ENCODE measurements around the gene SIRPA. TPM values are rescaled to one million over a fixed set of nuclear protein-coding genes. Genes with fewer than 3 reads are reported as not detected.

The SIRPA gene
- total and polyA plus RNA-seq, 10 of the 15 experiments (the other 5 are each of a cell fraction or from before 2014, with no cell fraction given), result 1.7 to 13.2 (median 5.0) TPM

DNA sequence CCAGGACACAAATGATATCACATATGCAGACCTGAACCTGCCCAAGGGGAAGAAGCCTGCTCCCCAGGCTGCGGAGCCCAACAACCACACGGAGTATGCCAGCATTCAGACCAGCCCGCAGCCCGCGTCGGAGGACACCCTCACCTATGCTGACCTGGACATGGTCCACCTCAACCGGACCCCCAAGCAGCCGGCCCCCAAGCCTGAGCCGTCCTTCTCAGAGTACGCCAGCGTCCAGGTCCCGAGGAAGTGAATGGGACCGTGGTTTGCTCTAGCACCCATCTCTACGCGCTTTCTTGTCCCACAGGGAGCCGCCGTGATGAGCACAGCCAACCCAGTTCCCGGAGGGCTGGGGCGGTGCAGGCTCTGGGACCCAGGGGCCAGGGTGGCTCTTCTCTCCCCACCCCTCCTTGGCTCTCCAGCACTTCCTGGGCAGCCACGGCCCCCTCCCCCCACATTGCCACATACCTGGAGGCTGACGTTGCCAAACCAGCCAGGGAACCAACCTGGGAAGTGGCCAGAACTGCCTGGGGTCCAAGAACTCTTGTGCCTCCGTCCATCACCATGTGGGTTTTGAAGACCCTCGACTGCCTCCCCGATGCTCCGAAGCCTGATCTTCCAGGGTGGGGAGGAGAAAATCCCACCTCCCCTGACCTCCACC, 42.2 kb downstream of the SIRPA start:
- FAIRE-seq (no peak), ATAC-seq (no peak), DNase-seq (ENCODE audit: low read depth, low spot score) (no peak)
- ChIA-PET RAD21 (ENCODE audit: unreplicated experiment) (no interaction called here), POLR2A (no interaction called here), SMC1A (ENCODE audit: uncharacterized antibody, unreplicated experiment) (no interaction called here), CTCF (no interaction called here)
- intact Hi-C loops (cut with micrococcal nuclease; ENCODE audit: unreplicated experiment), result no loop called here
- no peaks in the 10 kb centered on the region for H3K4me1 ChIP-seq (ENCODE audit: control insufficient read depth, insufficient read depth, low read length)
- no peak overlapping the region for H2AFZ ChIP-seq (ENCODE audit: control insufficient read depth, low read depth, low read length)
- H3K4me2 ChIP-seq (ENCODE audit: control insufficient read depth, insufficient read depth), result no peak overlapping the region
- no peaks in the 10 kb centered on the region for H4K20me1 ChIP-seq (ENCODE audit: control insufficient read depth, insufficient read depth)
- H3K27ac ChIP-seq (ENCODE audit: control insufficient read depth, insufficient read depth), result no peak overlapping the region
- in situ Hi-C loops (cut with MboI), result no loop called here
- H3K79me2 ChIP-seq (ENCODE audit: control insufficient read depth, insufficient read depth, low read length), result no peaks in the 10 kb centered on the region
- no peak overlapping the region for H3K9ac ChIP-seq (ENCODE audit: control insufficient read depth, insufficient read depth, low read length)
- H3K36me3 ChIP-seq (ENCODE audit: control insufficient read depth in 2 of 2, insufficient read depth in 2 of 2, low read length in 1 of 2), result no peaks in the 10 kb centered on the region
- no peaks in the 10 kb centered on the region for H3K9me3 ChIP-seq (replicated peaks; ENCODE audit: control insufficient read depth, insufficient read depth, low read length)
- 68% methylated on average over 23 of the region's 25 CpGs for WGBS (ENCODE audit: insufficient coverage, insufficient replicate concordance, low lambda C conversion rate, missing lambda C conversion rate)
- no peak overlapping the region for H3K4me3 ChIP-seq
- BruUV-seq (replicated peaks), result no TSS peak
- H3K27me3 ChIP-seq (replicated peaks in 1 of 2; ENCODE audit: control insufficient read depth in 2 of 2, insufficient read depth in 2 of 2, low read length in 1 of 2), result no peaks in the 10 kb centered on the region; a peak in 1 of 4 replicates
- TF ChIP-seq FOXK2 (IDR thresholded peaks at IDR 0.05) (no peak), DPF2 (IDR thresholded peaks at IDR 0.05) (no peak), EZH2 (IDR thresholded peaks at IDR 0.05; ENCODE audit: borderline replicate concordance, control insufficient read depth, low read depth, low read length) (no peak), RELA (IDR thresholded peaks at IDR 0.05; ENCODE audit: borderline replicate concordance, partially characterized antibody) (no peak), BHLHE40 (IDR thresholded peaks at IDR 0.05; ENCODE audit: borderline replicate concordance in 1 of 2, low read depth in 2 of 2, low read length in 1 of 2) (no peak), EGR1 (IDR thresholded peaks at IDR 0.05; ENCODE audit: borderline replicate concordance in 1 of 2, low read depth in 2 of 2, low read length in 2 of 2) (no peak), MYB (IDR thresholded peaks at IDR 0.05; ENCODE audit: borderline replicate concordance, low read depth, low read length) (no peak), LARP7 (IDR thresholded peaks at IDR 0.05) (no peak), FOS (IDR thresholded peaks at IDR 0.05; ENCODE audit: borderline replicate concordance, extremely low read depth, insufficient read length) (no peak), RFX5 (IDR thresholded peaks at IDR 0.05; ENCODE audit: low read depth, low read length) (no peak), SIN3A (IDR thresholded peaks at IDR 0.05; ENCODE audit: low read depth, low read length) (no peak), STAT1 (conservative IDR thresholded peaks at IDR 0.05) (no peak), RAD21 (IDR thresholded peaks at IDR 0.05; ENCODE audit: insufficient read depth, low read depth, low read length) (no peak)
- TF ChIP-seq, protein P1, sequence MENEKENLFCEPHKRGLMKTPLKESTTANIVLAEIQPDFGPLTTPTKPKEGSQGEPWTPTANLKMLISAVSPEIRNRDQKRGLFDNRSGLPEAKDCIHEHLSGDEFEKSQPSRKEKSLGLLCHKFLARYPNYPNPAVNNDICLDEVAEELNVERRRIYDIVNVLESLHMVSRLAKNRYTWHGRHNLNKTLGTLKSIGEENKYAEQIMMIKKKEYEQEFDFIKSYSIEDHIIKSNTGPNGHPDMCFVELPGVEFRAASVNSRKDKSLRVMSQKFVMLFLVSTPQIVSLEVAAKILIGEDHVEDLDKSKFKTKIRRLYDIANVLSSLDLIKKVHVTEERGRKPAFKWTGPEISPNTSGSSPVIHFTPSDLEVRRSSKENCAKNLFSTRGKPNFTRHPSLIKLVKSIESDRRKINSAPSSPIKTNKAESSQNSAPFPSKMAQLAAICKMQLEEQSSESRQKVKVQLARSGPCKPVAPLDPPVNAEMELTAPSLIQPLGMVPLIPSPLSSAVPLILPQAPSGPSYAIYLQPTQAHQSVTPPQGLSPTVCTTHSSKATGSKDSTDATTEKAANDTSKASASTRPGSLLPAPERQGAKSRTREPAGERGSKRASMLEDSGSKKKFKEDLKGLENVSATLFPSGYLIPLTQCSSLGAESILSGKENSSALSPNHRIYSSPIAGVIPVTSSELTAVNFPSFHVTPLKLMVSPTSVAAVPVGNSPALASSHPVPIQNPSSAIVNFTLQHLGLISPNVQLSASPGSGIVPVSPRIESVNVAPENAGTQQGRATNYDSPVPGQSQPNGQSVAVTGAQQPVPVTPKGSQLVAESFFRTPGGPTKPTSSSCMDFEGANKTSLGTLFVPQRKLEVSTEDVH (IDR thresholded peaks at IDR 0.05; ENCODE audit: low read depth, partially characterized antibody), result no peak
- TF ChIP-seq, protein P2, sequence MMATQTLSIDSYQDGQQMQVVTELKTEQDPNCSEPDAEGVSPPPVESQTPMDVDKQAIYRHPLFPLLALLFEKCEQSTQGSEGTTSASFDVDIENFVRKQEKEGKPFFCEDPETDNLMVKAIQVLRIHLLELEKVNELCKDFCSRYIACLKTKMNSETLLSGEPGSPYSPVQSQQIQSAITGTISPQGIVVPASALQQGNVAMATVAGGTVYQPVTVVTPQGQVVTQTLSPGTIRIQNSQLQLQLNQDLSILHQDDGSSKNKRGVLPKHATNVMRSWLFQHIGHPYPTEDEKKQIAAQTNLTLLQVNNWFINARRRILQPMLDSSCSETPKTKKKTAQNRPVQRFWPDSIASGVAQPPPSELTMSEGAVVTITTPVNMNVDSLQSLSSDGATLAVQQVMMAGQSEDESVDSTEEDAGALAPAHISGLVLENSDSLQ (IDR thresholded peaks at IDR 0.05), result no peak
- TF ChIP-seq, protein P3, sequence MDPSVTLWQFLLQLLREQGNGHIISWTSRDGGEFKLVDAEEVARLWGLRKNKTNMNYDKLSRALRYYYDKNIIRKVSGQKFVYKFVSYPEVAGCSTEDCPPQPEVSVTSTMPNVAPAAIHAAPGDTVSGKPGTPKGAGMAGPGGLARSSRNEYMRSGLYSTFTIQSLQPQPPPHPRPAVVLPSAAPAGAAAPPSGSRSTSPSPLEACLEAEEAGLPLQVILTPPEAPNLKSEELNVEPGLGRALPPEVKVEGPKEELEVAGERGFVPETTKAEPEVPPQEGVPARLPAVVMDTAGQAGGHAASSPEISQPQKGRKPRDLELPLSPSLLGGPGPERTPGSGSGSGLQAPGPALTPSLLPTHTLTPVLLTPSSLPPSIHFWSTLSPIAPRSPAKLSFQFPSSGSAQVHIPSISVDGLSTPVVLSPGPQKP (IDR thresholded peaks at IDR 0.05; ENCODE audit: low read depth, low read length), result no peak
- TF ChIP-seq, protein P4, sequence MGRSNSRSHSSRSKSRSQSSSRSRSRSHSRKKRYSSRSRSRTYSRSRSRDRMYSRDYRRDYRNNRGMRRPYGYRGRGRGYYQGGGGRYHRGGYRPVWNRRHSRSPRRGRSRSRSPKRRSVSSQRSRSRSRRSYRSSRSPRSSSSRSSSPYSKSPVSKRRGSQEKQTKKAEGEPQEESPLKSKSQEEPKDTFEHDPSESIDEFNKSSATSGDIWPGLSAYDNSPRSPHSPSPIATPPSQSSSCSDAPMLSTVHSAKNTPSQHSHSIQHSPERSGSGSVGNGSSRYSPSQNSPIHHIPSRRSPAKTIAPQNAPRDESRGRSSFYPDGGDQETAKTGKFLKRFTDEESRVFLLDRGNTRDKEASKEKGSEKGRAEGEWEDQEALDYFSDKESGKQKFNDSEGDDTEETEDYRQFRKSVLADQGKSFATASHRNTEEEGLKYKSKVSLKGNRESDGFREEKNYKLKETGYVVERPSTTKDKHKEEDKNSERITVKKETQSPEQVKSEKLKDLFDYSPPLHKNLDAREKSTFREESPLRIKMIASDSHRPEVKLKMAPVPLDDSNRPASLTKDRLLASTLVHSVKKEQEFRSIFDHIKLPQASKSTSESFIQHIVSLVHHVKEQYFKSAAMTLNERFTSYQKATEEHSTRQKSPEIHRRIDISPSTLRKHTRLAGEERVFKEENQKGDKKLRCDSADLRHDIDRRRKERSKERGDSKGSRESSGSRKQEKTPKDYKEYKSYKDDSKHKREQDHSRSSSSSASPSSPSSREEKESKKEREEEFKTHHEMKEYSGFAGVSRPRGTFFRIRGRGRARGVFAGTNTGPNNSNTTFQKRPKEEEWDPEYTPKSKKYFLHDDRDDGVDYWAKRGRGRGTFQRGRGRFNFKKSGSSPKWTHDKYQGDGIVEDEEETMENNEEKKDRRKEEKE (IDR thresholded peaks at IDR 0.05), result no peak

All from GM12878 (cell line).